ENCODE results near the gene WSB1.

WSB1 gene

GRCh38 chr17:27319541-27320221 is 25.8 kb downstream of the WSB1 start:
- no peak for DNase-seq (ENCODE audit: low spot score)
- TF ChIP-seq CTCF (IDR thresholded peaks at IDR 0.05; ENCODE audit: borderline replicate concordance, control extremely low read depth, extremely low read depth, insufficient read depth, missing control alignments): no peak
- in situ Hi-C loops (cut with MboI; ENCODE audit: low sequenced_read_pairs, unreplicated experiment): no loop called here

- no peak for DNase-seq (ENCODE audit: low spot score)
- in situ Hi-C loops (cut with MboI; ENCODE audit: low sequenced_read_pairs, unreplicated experiment): no loop called here
- TF ChIP-seq CTCF (IDR thresholded peaks at IDR 0.05; ENCODE audit: borderline replicate concordance, control extremely low read depth, extremely low read depth, insufficient read depth, missing control alignments): no peak
These were observed 26.3 kb downstream of the WSB1 start for GRCh38 chr17:27320222-27320560.

DNA sequence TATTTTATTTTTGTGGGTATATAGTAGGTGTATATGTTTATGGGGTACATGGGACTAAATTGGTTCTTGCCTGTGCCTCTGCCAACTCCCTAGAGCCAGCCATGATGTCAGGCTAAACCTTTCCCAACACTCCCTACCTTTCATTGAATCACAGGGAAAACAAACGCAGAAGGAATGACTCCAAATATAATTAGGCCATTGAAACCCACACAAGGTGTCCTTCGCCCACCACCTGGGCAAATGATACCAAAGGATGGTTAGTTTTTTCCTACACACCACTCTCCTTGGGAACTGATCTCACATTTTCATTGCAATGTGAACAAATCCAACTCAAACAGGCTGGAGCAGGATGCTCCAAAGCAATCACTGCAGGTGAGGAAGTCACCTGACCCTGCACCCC is 27.5 kb downstream of the WSB1 start:
- no peak for TF ChIP-seq CTCF (IDR thresholded peaks at IDR 0.05; ENCODE audit: borderline replicate concordance, control extremely low read depth, extremely low read depth, insufficient read depth, missing control alignments)
- no peak for DNase-seq (ENCODE audit: low spot score)
- in situ Hi-C loops (cut with MboI; ENCODE audit: low sequenced_read_pairs, unreplicated experiment): no loop called here

GRCh38 chr17:27322026-27322425 is 28.1 kb downstream of the WSB1 start:
- TF ChIP-seq CTCF (IDR thresholded peaks at IDR 0.05; ENCODE audit: borderline replicate concordance, control extremely low read depth, extremely low read depth, insufficient read depth, missing control alignments): no peak
- in situ Hi-C loops (cut with MboI; ENCODE audit: low sequenced_read_pairs, unreplicated experiment): no loop called here
- DNase-seq (ENCODE audit: low spot score): no peak

GRCh38 chr17:27322690-27323508 is 29.0 kb downstream of the WSB1 start:
- TF ChIP-seq CTCF (IDR thresholded peaks at IDR 0.05; ENCODE audit: borderline replicate concordance, control extremely low read depth, extremely low read depth, insufficient read depth, missing control alignments): no peak
- DNase-seq (ENCODE audit: low spot score): no peak
- in situ Hi-C loops (cut with MboI; ENCODE audit: low sequenced_read_pairs, unreplicated experiment): no loop called here

DNA sequence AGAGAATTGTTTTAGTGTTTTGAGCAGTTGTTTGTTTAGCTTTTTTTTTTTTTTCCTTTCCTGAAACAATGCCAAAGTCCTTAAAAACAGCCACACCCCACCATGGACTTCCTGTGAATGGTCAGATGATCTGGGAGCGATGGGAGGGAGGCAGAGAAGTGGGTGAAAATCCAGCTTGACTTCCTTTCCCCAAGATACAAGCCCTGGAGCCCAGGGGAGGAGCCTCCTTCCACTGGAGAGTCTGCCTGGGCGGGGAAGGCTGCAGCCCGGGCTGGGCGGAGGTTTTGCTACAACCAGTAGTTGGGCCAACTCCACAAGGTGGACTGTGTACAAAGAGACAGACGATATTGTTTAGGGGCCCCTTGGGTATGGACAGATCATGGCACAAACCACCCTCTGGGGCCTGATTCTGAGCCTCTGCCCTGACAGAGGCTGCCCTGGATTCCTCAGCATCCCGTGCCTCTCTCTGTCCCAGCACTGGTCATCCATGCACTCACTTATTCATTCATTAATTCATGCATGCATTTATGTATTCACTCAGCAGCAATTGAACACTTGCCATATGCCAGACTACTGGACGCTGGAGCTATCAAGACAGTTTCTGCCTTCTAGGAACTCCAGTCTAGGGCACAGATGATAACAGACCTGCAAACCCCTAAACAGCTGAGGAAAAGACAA is 29.8 kb downstream of the WSB1 start:
- in situ Hi-C loops (cut with MboI; ENCODE audit: low sequenced_read_pairs, unreplicated experiment): no loop called here
- TF ChIP-seq CTCF (IDR thresholded peaks at IDR 0.05; ENCODE audit: borderline replicate concordance, control extremely low read depth, extremely low read depth, insufficient read depth, missing control alignments): no peak
- no peak for DNase-seq (ENCODE audit: low spot score)
